ENCODE results near the gene IPP. TPM values are rescaled to one million over a fixed set of nuclear protein-coding genes. Genes with fewer than 3 reads are reported as not detected.

IPP gene
- total and polyA plus RNA-seq, 8 donors, result 3.1 to 11.3 (median 8.5) TPM

- Histone ChIP-seq H3K27ac (no peak overlapping the region), H3K4me1 (peaks cover 0 to 15% (median 7%) of the 10 kb centered on the region in 3 donors), H3K36me3 (no peaks in the 10 kb centered on the region), H3K27me3 (no peaks in the 10 kb centered on the region), H3K9me3 (no peaks in the 10 kb centered on the region), H3K4me3 (no peak overlapping the region)
- FAIRE-seq (no peak), ATAC-seq (no peak), DNase-seq (no peak)
- intact Hi-C loops (cut with DNase I), result no loop called here
- 65 to 72% methylated on average over 8 of the region's 8 CpGs for WGBS, 2 donors
- no peak for TF ChIP-seq CTCF (IDR thresholded peaks at IDR 0.05)
Observed at GRCh38 chr1:45667321-45668111, 82.9 kb downstream of the IPP start.

DNA sequence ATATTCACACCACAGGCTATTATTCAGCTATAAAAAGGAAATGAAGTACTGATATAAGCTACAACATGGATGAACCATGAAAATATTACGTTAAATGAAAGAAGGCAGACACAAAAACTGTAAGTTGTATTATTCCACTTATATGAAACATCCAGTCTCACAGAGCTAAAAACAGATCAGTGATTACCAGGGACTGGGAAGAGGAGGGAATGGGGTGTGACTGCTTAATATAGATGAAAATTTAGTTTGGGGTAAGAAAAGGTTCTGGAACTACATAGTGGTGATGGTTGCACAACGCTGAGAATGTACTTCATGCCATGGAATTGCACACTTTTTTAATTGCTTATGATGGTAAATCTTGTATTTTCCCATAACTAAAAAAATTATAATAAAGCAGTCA is 83.6 kb downstream of the IPP start:
- no peak for DNase-seq
- H3K27me3 ChIP-seq, result no peaks in the 10 kb centered on the region
- no peak for FAIRE-seq
- H3K9me3 ChIP-seq, result no peaks in the 10 kb centered on the region
- 89% methylated on average over 2 of the region's 2 CpGs for WGBS, 2 donors
- no peaks in the 10 kb centered on the region for H3K36me3 ChIP-seq
- no peak for ATAC-seq
- H3K4me1 ChIP-seq, result peaks cover 0 to 15% (median 7%) of the 10 kb centered on the region in 3 donors
- intact Hi-C loops (cut with DNase I), result no loop called here
- H3K4me3 ChIP-seq, result no peak overlapping the region
- H3K27ac ChIP-seq, result no peak overlapping the region
- TF ChIP-seq CTCF (IDR thresholded peaks at IDR 0.05), result no peak

DNA sequence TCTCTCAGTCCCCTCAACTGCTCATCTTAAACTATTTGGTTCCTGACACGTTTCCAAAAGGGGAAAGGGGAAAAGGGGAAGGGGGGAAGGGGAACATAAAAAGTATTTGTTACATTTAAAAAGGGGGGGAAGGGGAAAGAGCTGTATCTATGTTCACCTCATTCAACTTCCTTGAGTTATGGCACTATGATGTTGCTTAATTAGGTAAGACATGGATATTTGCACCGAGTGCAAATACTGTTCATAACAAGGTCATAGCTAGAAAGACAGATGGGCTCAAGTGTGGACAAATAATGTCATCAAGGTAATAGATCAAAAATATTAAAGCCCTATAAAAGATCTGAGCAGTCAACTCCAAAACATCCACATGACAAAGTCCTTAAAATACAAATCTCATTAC is 90.1 kb downstream of the IPP start:
- Histone ChIP-seq H3K36me3 (peaks cover 0 to 53% (median 4%) of the 10 kb centered on the region in 3 donors), H3K27ac (no peak overlapping the region), H3K4me1 (no peaks in the 10 kb centered on the region), H3K4me3 (no peak overlapping the region), H3K27me3 (no peaks in the 10 kb centered on the region), H3K9me3 (no peaks in the 10 kb centered on the region)
- FAIRE-seq (no peak), ATAC-seq (no peak), DNase-seq (no peak)
- intact Hi-C loops (cut with DNase I), result no loop called here
- no peak for TF ChIP-seq CTCF (IDR thresholded peaks at IDR 0.05)
- WGBS, 2 donors, result 47 to 55% methylated on average over 2 of the region's 2 CpGs

DNA sequence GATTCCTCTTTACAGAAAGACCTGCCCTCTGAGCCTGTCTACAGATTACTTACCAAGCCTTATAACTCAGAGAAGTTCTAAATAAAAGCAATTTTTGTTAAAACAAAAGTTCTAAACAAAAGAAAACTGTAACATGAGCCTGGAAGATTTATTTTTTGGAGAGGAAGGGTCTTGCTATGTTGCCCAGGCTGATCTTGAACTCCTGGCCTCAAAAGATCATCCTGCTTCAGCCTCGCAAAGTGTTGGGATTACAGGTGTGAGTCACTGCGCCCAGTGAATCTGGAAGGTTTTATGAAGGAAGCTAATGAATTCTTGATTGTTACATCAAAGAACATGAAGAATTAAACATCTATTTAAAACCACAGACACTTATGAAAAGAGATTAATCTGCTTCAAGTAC is 91.2 kb downstream of the IPP start:
- ATAC-seq (no peak), FAIRE-seq (no peak), DNase-seq (no peak)
- no peaks in the 10 kb centered on the region for H3K9me3 ChIP-seq
- no peak overlapping the region for H3K27ac ChIP-seq
- H3K36me3 ChIP-seq, result peaks cover 0 to 63% (median 4%) of the 10 kb centered on the region in 3 donors
- intact Hi-C loops (cut with DNase I), result no loop called here
- 97 to 100% methylated on average over 2 of the region's 2 CpGs for WGBS, 2 donors
- H3K4me1 ChIP-seq, result no peaks in the 10 kb centered on the region
- TF ChIP-seq CTCF (IDR thresholded peaks at IDR 0.05), result no peak
- H3K27me3 ChIP-seq, result no peaks in the 10 kb centered on the region
- H3K4me3 ChIP-seq, result no peak overlapping the region

DNA sequence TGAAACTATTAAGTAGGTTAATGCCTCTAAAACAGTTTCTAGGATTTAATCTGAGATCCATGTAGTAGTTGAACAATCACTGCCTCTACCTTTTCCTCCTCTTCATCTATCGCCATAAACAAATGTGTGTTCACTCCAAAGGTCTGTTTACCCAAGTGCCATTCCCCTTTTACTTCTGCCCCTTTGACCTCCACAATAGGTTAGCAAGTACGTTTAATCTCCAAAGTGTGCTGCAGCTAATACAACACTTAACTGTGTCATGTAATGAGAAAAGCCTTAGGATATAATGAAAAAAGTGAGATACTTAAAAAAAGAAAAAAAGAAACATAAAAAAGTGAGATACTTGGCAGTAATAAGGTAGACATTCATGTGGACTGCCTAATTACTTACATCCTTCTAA is 92.3 kb downstream of the IPP start:
- no peaks in the 10 kb centered on the region for H3K4me1 ChIP-seq
- H3K27me3 ChIP-seq, result no peaks in the 10 kb centered on the region
- H3K9me3 ChIP-seq, result no peaks in the 10 kb centered on the region
- intact Hi-C loops (cut with DNase I), result no loop called here
- peaks cover 3 to 68% (median 4%) of the 10 kb centered on the region in 3 donors for H3K36me3 ChIP-seq
- DNase-seq, result no peak
- FAIRE-seq, result no peak
- TF ChIP-seq CTCF (IDR thresholded peaks at IDR 0.05), result no peak
- no peak for ATAC-seq
- H3K27ac ChIP-seq, result no peak overlapping the region
- H3K4me3 ChIP-seq, result no peak overlapping the region
- WGBS, 2 donors, result 20 to 34% methylated on average over 2 of the region's 2 CpGs
